Activated CD8-positive, alpha-beta T cell treated with anti-CD3 and anti-CD28 coated beads for 36 hours (primary cell): Measurements from ENCODE around the gene MOSPD3. TPM values are rescaled to one million over a fixed set of nuclear protein-coding genes. Genes with fewer than 3 reads are reported as not detected.
"Not testable (repeated sequence)": the region's sequence is repeated elsewhere in the genome, so short reads cannot be mapped to it uniquely, and the experiment has no call there.

Experiments
- ATAC-seq: fragments of 200-7000 bp; cut with Tn5 transposase; one replicate; pipeline ENCODE4 v1.10.0; 2021; ENCODE audit warnings: mild to moderate bottlenecking, moderate library complexity
- CTCF ChIA-PET: fragments of 350-600 bp; sonication (Branson Sonifier 250); formaldehyde crosslinking; loops from one replicate; lab custom pipeline; 2021; ENCODE audit warnings: antibody characterized with exemption; lab: Charles Lee
- POLR2A ChIA-PET: fragments of 350-600 bp; sonication (Branson Sonifier 250); formaldehyde crosslinking; loops from one replicate; lab custom pipeline; 2021; ENCODE audit warnings: antibody characterized with exemption; lab: Charles Lee
- DNase-seq: peaks from one replicate; pipeline ENCODE4 v3.0.0-alpha.2; 2020
- H3K27ac Mint-ChIP-seq: one replicate; pipeline ENCODE4 v1.8.0; 2021; ENCODE audit warnings: mild to moderate bottlenecking, mixed read lengths
- H3K27me3 Mint-ChIP-seq: one replicate; pipeline ENCODE4 v1.8.0; 2021; ENCODE audit warnings: mixed read lengths
- H3K36me3 Mint-ChIP-seq: one replicate; pipeline ENCODE4 v1.8.0; 2021; ENCODE audit warnings: low read depth, mixed read lengths
- H3K4me1 Mint-ChIP-seq: one replicate; pipeline ENCODE4 v1.8.0; 2021; ENCODE audit warnings: low read depth, mixed read lengths
- H3K4me3 Mint-ChIP-seq: one replicate; pipeline ENCODE4 v1.8.0; 2021; ENCODE audit warnings: mild to moderate bottlenecking, moderate library complexity, mixed read lengths
- H3K9me3 Mint-ChIP-seq: one replicate; pipeline ENCODE4 v1.8.0; 2021; ENCODE audit warnings: mixed read lengths
- intact Hi-C: fragments of 100-400 bp; cut with micrococcal nuclease; formaldehyde crosslinking; loops from one replicate; pipeline ENCODE4 v1.10.0; 2022
- total RNA-seq, 2 experiments: library from RNA; stranded (reverse); gene quantifications; one replicate each; pipeline ENCODE4 v1.2.3, GENCODE V29; 2021
- TF ChIP-seq, protein P1 (sequence below): fragments of 200-600 bp; IDR thresholded peaks from one replicate; pipeline ENCODE4 v1.8.0; 2022; ENCODE audit warnings: antibody characterized with exemption, mild to moderate bottlenecking

The MOSPD3 gene
- total RNA-seq, 2 experiments from 2014 or later: 9.6 to 10.5 TPM

DNA sequence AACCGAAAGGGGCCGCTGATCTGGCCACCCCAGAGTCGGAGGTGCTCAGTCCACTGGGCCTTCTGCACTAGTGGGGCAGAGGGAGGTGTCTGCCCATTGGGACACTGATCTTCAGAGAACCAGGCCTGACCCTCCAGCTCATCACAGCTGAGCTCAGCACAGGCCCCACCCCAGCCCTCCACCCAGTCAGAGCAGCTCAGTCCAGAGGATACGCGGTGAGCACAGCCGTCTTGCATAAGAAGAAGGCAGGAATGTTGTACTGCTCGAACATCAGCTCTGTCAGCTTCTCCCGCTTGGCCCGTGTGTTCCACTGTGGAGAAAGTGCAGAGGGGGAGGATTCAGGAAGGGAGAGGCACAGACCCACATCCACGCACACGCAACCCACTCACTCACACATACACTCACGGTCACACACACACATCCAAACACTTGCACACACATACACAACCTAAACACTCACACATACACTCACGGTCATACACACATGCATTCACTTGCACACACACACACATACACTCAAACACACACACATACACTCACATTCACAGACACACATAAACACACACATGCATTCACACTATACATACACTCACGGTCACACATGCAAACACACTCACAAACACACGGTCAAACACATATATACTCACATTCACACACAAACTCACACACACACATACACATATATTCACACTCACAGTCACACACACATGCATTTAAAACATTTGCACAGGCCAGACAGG, 37.7 kb downstream of the MOSPD3 start:
- H3K9me3 Mint-ChIP-seq: no peaks in the 10 kb centered on the region
- DNase-seq (no peak), ATAC-seq (no peak)
- peaks cover 16% of the 10 kb centered on the region for H3K27me3 Mint-ChIP-seq
- POLR2A ChIA-PET: no interaction called here
- intact Hi-C loops: no loop called here
- peaks cover 4% of the 10 kb centered on the region for H3K4me1 Mint-ChIP-seq
- TF ChIP-seq, protein P1, sequence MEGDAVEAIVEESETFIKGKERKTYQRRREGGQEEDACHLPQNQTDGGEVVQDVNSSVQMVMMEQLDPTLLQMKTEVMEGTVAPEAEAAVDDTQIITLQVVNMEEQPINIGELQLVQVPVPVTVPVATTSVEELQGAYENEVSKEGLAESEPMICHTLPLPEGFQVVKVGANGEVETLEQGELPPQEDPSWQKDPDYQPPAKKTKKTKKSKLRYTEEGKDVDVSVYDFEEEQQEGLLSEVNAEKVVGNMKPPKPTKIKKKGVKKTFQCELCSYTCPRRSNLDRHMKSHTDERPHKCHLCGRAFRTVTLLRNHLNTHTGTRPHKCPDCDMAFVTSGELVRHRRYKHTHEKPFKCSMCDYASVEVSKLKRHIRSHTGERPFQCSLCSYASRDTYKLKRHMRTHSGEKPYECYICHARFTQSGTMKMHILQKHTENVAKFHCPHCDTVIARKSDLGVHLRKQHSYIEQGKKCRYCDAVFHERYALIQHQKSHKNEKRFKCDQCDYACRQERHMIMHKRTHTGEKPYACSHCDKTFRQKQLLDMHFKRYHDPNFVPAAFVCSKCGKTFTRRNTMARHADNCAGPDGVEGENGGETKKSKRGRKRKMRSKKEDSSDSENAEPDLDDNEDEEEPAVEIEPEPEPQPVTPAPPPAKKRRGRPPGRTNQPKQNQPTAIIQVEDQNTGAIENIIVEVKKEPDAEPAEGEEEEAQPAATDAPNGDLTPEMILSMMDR: no peak
- no peak overlapping the region for H3K27ac Mint-ChIP-seq
- H3K36me3 Mint-ChIP-seq: no peaks in the 10 kb centered on the region
- no peak overlapping the region for H3K4me3 Mint-ChIP-seq
- CTCF ChIA-PET: interaction anchor here (1.0 to 1.4 kb wide), 2 partner anchors 16 to 56 kb away, joined by 3 to 4 read pairs; partner anchors contain the start of gene POP7

DNA sequence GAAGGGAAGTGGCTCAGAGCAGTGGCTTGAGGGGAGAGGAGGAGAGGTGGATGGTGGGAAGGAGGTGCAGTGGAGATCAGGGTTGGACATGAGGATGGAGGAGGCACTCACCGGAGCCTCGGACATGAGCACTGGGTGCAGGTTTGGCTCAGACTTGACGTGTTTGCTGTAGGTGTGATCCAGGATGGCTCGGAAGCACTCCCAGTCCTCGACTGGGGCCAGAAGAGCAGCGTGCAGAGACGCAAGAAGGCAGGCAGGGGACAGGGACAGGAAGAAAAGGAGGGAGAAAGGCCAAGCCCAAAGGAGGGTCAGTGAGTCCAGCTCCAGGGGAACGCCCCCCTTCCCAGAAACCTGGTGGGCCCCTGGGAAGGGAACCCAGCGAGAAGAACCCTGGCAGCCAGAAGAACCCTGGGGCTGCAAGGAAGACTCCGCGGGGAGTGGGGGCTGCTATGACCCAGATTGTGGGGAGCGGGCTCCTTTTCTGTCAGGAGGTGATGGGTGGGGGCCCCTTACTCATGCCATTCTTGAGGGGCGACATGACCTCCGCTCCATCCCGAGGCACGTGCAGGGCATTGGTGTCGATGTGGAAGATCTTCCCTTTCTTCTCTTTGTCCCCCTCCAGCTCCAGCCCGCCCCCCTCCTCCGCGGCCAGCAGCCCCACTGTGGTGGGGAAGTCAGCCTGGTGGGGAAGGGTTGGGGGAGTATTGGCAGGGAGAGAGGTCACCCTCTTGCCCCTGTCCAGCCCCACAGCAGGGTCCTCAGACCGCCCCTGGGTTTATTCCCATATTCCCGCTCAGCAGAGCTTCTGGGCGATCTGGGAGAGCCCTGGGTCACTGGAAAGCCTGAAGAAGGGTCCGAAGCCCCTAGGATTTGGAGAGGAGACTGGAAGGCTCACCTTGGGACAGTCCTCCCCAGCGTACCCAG, 42.8 kb downstream of the MOSPD3 start:
- ChIA-PET CTCF (no interaction called here), POLR2A (interaction anchor here (1.3 kb wide), 1 partner anchor 8 kb away, joined by 4 read pairs; no protein-coding TSS in a partner anchor)
- intact Hi-C loops: no loop called here
- peaks cover 28% of the 10 kb centered on the region for H3K27me3 Mint-ChIP-seq
- peaks cover 4% of the 10 kb centered on the region for H3K4me1 Mint-ChIP-seq
- H3K9me3 Mint-ChIP-seq: no peaks in the 10 kb centered on the region
- H3K36me3 Mint-ChIP-seq: no peaks in the 10 kb centered on the region
- ATAC-seq (no peak), DNase-seq (no peak)
- H3K4me3 Mint-ChIP-seq: no peak overlapping the region
- TF ChIP-seq, protein P1: no peak
- no peak overlapping the region for H3K27ac Mint-ChIP-seq

DNA sequence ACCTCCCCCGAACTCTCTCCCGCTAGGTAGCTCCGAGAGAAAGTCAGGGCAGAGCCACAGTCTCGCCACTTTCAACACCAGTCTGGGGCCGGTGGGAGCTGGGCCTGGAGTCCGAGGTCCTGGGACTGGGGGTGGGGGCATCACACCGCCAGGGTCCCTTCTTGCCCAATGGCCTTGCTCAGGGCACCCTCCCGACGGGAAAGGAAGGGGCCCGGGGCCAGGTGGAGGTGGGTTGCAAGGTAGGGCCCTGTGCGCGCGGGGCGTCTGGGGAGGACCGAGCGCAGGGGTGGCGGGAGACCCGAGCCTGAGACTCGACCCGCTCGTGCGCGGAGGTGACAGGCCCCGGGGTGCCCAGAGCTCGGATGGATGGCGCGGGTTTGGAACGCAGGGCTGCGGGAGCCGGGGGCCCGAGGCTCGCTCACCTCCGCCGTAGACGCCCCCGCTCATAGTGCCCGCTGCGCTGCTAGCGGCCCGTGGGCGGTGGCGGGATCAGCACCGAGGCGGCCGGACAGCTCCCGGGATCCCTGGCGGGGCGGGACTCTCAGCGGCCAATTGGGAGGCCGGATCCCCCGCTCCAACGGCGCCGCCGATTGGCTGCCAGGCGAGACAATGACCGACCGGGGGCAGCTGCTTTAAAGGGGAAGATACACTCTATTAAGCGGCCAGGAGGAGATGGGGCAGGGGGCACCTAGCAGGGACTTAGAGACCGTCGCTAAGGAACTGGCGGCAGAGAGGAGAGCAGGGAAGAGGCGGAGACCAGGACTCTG, 43.8 kb downstream of the MOSPD3 start, which contains the start of gene ACTL6B:
TSS of gene ACTL6B (minus strand) at position 541 of the 767 bp plus-strand sequence. CDS start at position 447, 94 bp downstream.
- no peaks in the 10 kb centered on the region for H3K36me3 Mint-ChIP-seq
- H3K4me1 Mint-ChIP-seq: peaks cover 4% of the 10 kb centered on the region
- ChIA-PET CTCF (interaction anchor here (0.9 kb wide), 1 partner anchor 37 kb away, joined by 3 read pairs; no protein-coding TSS in a partner anchor), POLR2A (interaction anchor here (1.3 kb wide), 1 partner anchor 9 kb away, joined by 4 read pairs; no protein-coding TSS in a partner anchor)
- intact Hi-C loops: no loop called here
- peak; percentile 87 for ATAC-seq
- H3K9me3 Mint-ChIP-seq: no peaks in the 10 kb centered on the region
- H3K27me3 Mint-ChIP-seq: peaks cover 26% of the 10 kb centered on the region
- peak; percentile 66 for DNase-seq
- no peak within 1 kb of the TSS for H3K27ac Mint-ChIP-seq
- TF ChIP-seq, protein P1: no peak
- no peak within 1 kb of the TSS for H3K4me3 Mint-ChIP-seq

DNA sequence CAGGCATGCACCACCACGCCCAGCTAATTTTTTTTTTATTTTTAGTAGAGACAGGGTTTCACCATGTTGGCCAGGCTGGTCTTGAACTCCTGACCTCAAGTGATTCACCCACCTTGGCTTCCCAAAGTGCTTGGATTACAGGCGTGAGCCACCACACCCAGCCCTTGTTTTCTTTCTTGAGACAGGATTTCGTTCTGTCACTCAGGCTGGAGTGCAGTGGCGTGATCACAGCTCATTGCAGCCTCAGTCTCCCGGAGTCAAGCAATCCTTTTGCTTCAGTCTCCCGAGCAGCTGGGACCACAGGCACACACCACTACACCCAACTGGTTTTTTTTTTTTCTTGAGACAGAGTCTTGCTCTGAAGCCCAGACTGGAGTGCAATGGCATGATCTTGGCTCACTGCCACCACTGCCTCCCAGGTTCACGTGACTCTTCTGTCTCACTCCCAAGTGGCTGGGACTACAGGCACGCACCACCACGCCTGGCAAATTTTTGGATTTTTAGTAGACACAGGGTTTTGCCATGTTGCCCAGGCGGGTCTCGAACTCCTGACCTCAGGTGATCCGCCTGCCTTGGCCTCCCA, 49.9 kb downstream of the MOSPD3 start:
- CTCF ChIA-PET: interaction anchor here (0.9 kb wide), 1 partner anchor 28 kb away, joined by 3 read pairs; no protein-coding TSS in a partner anchor
- ATAC-seq, H3K27ac Mint-ChIP-seq, DNase-seq, H3K36me3 Mint-ChIP-seq, H3K4me3 Mint-ChIP-seq, H3K4me1 Mint-ChIP-seq, H3K27me3 Mint-ChIP-seq, intact Hi-C loops, POLR2A ChIA-PET, H3K9me3 Mint-ChIP-seq: not testable (repeated sequence)

Other genes with a start within 250 kb of the MOSPD3 start
- gene PILRA, start 239.1 kb upstream of the MOSPD3 start, total RNA-seq: 1 to 10 TPM; 5.8 to 6.6 TPM
- 1 to 10 TPM; 2.5 to 3.6 TPM for gene ZCWPW1, start 183.8 kb upstream of the MOSPD3 start, total RNA-seq
- 10 to 100 TPM; 38.3 to 38.8 TPM for gene MEPCE, start 182.7 kb upstream of the MOSPD3 start, total RNA-seq
- 10 to 100 TPM; 63.4 to 67.8 TPM for gene PPP1R35, start 176.0 kb upstream of the MOSPD3 start, total RNA-seq
- 1 to 10 TPM; 3.7 to 4.6 TPM for gene SPACDR, start 148.3 kb upstream of the MOSPD3 start, total RNA-seq
- 10 to 100 TPM; 92.6 to 94.2 TPM for gene TSC22D4, start 133.3 kb upstream of the MOSPD3 start, total RNA-seq
- under 1 TPM; 0.32 to 0.38 TPM for gene NYAP1, start 128.6 kb upstream of the MOSPD3 start, total RNA-seq
- 10 to 100 TPM; 45.6 to 45.8 TPM for gene AGFG2, start 73.3 kb upstream of the MOSPD3 start, total RNA-seq
- 10 to 100 TPM in 1 of 2 experiments, 1 to 10 TPM in 1; 9.9 to 12.8 TPM for gene SAP25, start 38.6 kb upstream of the MOSPD3 start, total RNA-seq
- 10 to 100 TPM; 77.7 to 78.7 TPM for gene LRCH4, start 26.4 kb upstream of the MOSPD3 start, total RNA-seq
- gene FBXO24, start 26.2 kb upstream of the MOSPD3 start, total RNA-seq: 1 to 10 TPM; 1.4 to 1.5 TPM
- 1 to 10 TPM; 3.9 to 4.6 TPM for gene PCOLCE, start 10.2 kb upstream of the MOSPD3 start, total RNA-seq
- 10 to 100 TPM; 11.3 to 11.9 TPM for gene TFR2, start 29.0 kb downstream of the MOSPD3 start, total RNA-seq
- not detected for gene ACTL6B, start 43.9 kb downstream of the MOSPD3 start, total RNA-seq
- gene GNB2, start 61.2 kb downstream of the MOSPD3 start, total RNA-seq: 100 to 1,000 TPM; 192 TPM
- gene GIGYF1, start 81.7 kb downstream of the MOSPD3 start, total RNA-seq: 10 to 100 TPM; 36.9 to 41.5 TPM
- gene POP7, start 93.6 kb downstream of the MOSPD3 start, total RNA-seq: 10 to 100 TPM; 47.4 to 48.1 TPM
- gene EPO, start 107.9 kb downstream of the MOSPD3 start, total RNA-seq: not detected
- not detected for gene ZAN, start 121.1 kb downstream of the MOSPD3 start, total RNA-seq
- gene EPHB4, start 215.0 kb downstream of the MOSPD3 start, total RNA-seq: 1 to 10 TPM; 4.8 to 5.8 TPM
- 10 to 100 TPM; 10.2 to 11.3 TPM for gene SLC12A9, start 240.2 kb downstream of the MOSPD3 start, total RNA-seq